GM13977 (cell line): ENCODE results near the gene EXOC2.

Experiments
- DNase-seq: peaks from one replicate; pipeline ENCODE4 v3.0.0; 2012; ENCODE audit warnings: low spot score
- in situ Hi-C: fragments of 300-500 bp; cut with MboI; formaldehyde crosslinking; loops from one replicate; pipeline ENCODE4 v1.12.0; 2022; ENCODE audit warnings: low sequenced_read_pairs, low pct_unique_long_range_greater_than_20kb, mixed read lengths, inconsistent platforms; ENCODE audit not compliant: unreplicated experiment
- TF ChIP-seq, protein P1 (sequence below): IDR thresholded peaks from 2 replicates; pipeline ENCODE4 v1.5.1; 2012; ENCODE audit warnings: mild to moderate bottlenecking, control low read depth; ENCODE audit not compliant: insufficient read depth; ENCODE audit errors: extremely low read depth, missing control alignments

Gene EXOC2

DNA sequence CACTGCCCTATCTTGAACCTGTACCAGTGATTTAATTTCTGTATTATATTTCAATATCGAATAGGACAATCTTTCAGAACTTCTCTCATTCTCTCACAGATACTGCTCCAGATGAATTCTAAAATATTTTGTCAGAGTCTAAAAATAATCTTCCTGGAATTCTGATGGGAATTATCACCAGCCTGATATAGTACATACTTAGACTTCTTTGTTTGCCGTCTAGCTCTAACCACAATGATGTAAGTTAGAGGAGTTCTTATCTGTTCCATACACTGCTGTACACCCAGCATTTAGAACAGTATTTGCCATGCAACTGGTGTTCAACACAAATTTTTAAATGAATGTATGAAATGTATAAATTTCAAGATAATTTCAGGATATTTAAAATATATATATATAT, 34.7 kb downstream of the EXOC2 start:
- in situ Hi-C loops: no loop called here
- TF ChIP-seq, protein P1, sequence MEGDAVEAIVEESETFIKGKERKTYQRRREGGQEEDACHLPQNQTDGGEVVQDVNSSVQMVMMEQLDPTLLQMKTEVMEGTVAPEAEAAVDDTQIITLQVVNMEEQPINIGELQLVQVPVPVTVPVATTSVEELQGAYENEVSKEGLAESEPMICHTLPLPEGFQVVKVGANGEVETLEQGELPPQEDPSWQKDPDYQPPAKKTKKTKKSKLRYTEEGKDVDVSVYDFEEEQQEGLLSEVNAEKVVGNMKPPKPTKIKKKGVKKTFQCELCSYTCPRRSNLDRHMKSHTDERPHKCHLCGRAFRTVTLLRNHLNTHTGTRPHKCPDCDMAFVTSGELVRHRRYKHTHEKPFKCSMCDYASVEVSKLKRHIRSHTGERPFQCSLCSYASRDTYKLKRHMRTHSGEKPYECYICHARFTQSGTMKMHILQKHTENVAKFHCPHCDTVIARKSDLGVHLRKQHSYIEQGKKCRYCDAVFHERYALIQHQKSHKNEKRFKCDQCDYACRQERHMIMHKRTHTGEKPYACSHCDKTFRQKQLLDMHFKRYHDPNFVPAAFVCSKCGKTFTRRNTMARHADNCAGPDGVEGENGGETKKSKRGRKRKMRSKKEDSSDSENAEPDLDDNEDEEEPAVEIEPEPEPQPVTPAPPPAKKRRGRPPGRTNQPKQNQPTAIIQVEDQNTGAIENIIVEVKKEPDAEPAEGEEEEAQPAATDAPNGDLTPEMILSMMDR: no peak
- no peak for DNase-seq

DNA sequence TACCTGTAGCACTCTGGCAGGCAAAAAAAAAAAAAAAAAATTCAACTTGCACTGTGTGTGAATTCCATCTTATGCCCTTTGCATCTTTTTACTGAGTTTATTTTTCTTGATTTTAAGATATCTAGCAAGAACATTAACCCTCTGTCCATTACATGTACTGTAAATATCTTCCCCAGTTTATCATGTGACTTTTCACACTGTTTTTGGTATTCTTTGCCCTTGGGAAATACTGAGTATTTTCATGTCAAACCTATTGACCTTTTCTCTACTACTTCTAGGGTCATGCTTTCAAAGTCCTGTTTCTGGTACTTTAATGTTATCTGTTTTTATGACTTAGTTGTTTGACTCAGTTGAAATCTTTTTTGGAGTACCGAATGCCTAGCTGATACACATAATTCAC, 35.2 kb downstream of the EXOC2 start:
- in situ Hi-C loops: no loop called here
- no peak for DNase-seq
- TF ChIP-seq, protein P1: no peak

DNA sequence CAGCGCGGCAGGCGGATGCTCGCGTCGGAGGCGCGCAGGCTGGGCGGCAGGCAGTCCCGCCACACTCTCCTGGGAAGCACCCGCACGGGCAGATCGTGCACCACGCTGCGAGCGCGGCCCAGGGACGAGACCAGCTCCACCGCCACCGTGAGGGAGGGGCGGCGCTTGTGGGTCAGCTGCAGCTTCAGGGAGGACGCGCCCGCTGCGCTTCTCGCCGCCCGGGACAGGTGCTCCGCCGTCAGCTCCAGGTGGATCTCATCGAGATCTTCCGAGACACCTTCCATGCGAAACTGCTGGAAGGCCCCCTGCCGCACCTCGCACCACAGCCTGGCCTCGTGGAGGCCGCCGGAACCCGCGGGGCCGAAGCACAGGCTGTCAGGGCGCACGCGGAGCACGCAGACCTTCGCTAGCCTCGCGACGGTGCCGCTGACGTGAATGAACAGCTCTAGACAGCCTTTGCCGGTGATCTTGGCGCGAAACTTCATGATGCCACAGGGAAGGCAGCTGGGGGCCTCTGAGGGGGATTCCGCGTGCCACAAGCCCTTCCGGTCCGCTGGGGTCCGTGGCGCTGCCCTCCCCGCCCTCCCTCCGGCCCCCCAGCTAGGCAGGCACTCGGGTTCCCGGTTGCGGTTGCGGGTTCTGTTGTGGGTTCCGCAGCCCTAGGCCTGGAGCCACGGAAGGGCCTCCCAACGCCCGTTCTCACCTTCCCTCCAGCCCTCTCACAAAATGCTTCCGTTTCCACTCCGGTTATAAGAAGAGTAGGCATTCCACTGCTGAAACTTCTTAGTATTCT, 36.3 kb downstream of the EXOC2 start, which contains the start of gene HUS1B:
HUS1B (minus strand) TSS at position 641 of the 793 bp plus-strand sequence; CDS start at position 485, 156 bp downstream.
- no peak for DNase-seq
- TF ChIP-seq, protein P1: no peak
- in situ Hi-C loops: no loop called here

DNA sequence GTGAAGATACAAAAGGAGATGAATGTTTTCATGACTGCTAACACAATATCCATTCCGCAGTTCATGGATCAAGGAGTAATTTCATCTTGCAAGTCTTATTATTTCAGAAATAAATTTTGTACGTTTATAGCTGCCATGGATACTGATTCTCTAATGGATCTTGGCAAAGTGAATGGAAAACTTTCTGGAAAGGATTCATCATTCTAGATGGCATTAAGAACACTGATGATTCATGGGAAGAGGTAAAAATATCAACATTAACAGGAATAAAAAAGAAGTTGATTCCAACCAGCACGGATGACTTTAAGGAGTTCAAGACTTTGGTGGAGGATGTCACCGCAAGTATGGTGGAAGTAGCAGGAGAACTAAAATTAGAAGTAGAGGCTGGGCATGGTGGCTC, 38.8 kb downstream of the EXOC2 start:
- in situ Hi-C loops: no loop called here
- no peak for DNase-seq
- TF ChIP-seq, protein P1: no peak

DNA sequence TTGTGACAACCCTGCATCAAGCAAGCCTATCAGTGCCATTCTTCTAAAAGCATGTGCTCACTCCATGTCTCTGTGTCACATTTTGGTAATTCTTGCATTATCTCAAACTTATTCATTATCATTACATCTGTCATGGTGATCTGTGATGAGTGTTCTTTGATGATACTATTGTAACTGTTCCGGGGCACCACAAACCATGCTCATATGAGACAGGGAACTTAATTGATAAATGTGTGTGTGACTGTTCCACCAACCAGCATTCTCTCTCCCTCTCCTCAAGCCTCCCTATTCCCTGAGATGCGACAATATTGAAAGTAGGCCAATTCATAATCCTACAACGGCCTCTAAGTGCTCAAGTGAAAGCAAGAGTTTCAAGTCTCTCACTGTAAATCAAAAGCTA, 40.1 kb downstream of the EXOC2 start:
- in situ Hi-C loops: no loop called here
- TF ChIP-seq, protein P1: no peak
- DNase-seq: no peak

DNA sequence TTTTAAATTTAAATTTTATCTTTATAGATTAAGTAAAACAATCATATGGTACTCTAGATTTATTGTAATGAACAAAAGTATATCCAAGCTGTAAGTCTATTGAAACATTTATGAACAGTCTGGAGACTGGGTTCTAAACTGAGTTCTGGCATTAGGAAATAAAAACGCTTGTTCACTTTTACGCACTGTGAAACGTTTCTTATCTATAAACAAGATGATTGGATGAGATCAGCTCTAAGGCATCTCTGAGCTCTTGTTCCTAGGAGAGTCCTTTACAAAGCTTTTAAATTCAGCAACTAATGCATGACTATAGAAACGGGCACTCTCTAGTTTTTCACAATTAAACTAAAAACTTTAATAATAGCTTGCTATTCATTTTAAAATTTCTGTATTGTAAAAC, 42.8 kb downstream of the EXOC2 start:
- in situ Hi-C loops: no loop called here
- TF ChIP-seq, protein P1: no peak

More for the DNA sequence above, 42.8 kb downstream of the EXOC2 start:
- no peak for DNase-seq
